Measurements from ENCODE around the gene PTPRH.

DNA sequence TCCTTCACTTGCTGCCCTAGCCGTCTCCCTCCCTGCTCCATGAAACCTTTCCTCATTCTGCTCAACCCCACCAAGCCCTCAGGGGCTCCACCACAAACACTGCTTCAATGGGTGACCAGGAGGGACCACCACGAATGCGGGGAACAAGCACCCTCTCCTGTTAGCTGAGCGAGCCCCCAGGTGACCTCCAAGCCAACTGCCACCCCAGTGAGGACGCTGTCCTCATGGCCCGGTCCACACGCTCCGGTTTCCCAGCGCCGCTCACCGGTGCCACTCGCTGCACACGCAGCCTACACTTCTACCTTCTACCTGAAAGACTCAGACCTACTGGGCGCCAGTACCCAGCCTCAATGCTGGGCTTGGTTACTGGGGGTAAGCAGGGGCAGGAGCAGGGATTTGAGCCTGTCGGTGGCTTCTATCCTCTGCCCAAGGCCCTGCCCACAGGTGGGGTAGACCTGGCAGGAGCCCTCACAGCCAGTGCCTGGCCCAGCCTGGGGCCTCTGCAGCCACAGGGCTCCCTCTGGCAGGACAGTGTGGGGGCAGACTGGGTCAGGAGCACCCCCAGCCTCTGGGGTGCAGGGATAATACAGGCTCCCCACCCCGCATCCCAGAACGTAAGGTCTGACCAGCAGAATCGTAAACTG lies 20.0 kb upstream of the PTPRH start:
- no peak for TF ChIP-seq POLR2A (IDR thresholded peaks at IDR 0.05)
- TF ChIP-seq, protein P1, sequence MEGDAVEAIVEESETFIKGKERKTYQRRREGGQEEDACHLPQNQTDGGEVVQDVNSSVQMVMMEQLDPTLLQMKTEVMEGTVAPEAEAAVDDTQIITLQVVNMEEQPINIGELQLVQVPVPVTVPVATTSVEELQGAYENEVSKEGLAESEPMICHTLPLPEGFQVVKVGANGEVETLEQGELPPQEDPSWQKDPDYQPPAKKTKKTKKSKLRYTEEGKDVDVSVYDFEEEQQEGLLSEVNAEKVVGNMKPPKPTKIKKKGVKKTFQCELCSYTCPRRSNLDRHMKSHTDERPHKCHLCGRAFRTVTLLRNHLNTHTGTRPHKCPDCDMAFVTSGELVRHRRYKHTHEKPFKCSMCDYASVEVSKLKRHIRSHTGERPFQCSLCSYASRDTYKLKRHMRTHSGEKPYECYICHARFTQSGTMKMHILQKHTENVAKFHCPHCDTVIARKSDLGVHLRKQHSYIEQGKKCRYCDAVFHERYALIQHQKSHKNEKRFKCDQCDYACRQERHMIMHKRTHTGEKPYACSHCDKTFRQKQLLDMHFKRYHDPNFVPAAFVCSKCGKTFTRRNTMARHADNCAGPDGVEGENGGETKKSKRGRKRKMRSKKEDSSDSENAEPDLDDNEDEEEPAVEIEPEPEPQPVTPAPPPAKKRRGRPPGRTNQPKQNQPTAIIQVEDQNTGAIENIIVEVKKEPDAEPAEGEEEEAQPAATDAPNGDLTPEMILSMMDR (IDR thresholded peaks at IDR 0.05), result no peak

All from testis (tissue), 2 donors.